HEK293 (cell line): ENCODE results near the gene MVD.
A peak's percentile ranks its signal among the peaks of the same experiment; 100 is the strongest.

Source experiments
- CTCF ChIA-PET: fragments of 350-600 bp; formaldehyde crosslinking; extraction: SDS; loops from one replicate; lab custom pipeline; 2021; ENCODE audit warnings: antibody characterized with exemption; lab: Yijun Ruan, JAX
- POLR2A ChIA-PET: fragments of 300-600 bp; formaldehyde crosslinking; extraction: SDS; loops from one replicate; lab custom pipeline; 2020; ENCODE audit warnings: antibody characterized with exemption, inconsistent platforms; lab: Yijun Ruan, JAX
- H3K27ac ChIP-seq: fragments of 200-500 bp; sonication (Bioruptor generic); 2 replicates; pipeline ENCODE4 v1.5.1; 2014; ENCODE audit warnings: low read depth, low read length, control low read depth, inconsistent platforms; ENCODE audit errors: extremely low read depth
- H3K36me3 ChIP-seq, 2 experiments: fragments of 200-500 bp in 1 of 2; sonication (Bioruptor generic) in 1 of 2; 1 replicate in 1 of 2; 2 replicates in 1 of 2; pipeline ENCODE4 v1.5.1; 2014 to 2017; ENCODE audit warnings: inconsistent platforms in 2 of 2, low read length in 2 of 2; ENCODE audit not compliant: control insufficient read depth in 2 of 2, insufficient read depth in 1 of 2
- H3K4me1 ChIP-seq: fragments of 200-500 bp; sonication (Bioruptor generic); 2 replicates; pipeline ENCODE4 v1.5.1; 2014; ENCODE audit warnings: mild to moderate bottlenecking, low read length, inconsistent platforms; ENCODE audit not compliant: control insufficient read depth, insufficient read depth
- H3K4me3 ChIP-seq: 2 replicates; pipeline ENCODE4 v1.5.1; 2011; ENCODE audit warnings: low read depth, mild to moderate bottlenecking, control low read depth, low read length, moderate library complexity
- H3K9me3 ChIP-seq: fragments of 200-500 bp; sonication (Bioruptor generic); 2 replicates; pipeline ENCODE4 v1.5.1; 2014; ENCODE audit warnings: low read depth, low read length, inconsistent platforms; ENCODE audit not compliant: control insufficient read depth, insufficient read depth
- KLF1 ChIP-seq: fragments of 450-650 bp; formaldehyde crosslinking; IDR thresholded peaks from 2 replicates; pipeline ENCODE4 v1.5.1; 2016; ENCODE audit warnings: missing biosample characterization, missing genetic modification characterization
- MZF1 ChIP-seq: fragments of 450-650 bp; formaldehyde crosslinking; IDR thresholded peaks from 2 replicates; pipeline ENCODE4 v1.5.1; 2017; ENCODE audit warnings: missing biosample characterization, missing genetic modification characterization, borderline replicate concordance
- PRDM1 ChIP-seq: fragments of 450-650 bp; formaldehyde crosslinking; IDR thresholded peaks from 2 replicates; pipeline ENCODE4; 2016; ENCODE audit warnings: missing biosample characterization, missing genetic modification characterization
- SCRT2 ChIP-seq: fragments of 450-650 bp; formaldehyde crosslinking; IDR thresholded peaks from 2 replicates; pipeline ENCODE4 v1.5.1; 2016; ENCODE audit warnings: missing biosample characterization, missing genetic modification characterization
- SP7 ChIP-seq: fragments of 450-650 bp; formaldehyde crosslinking; IDR thresholded peaks from 2 replicates; pipeline ENCODE4 v1.5.1; 2016; ENCODE audit warnings: missing biosample characterization, missing genetic modification characterization
- YY1 ChIP-seq: fragments of 450-650 bp; formaldehyde crosslinking; IDR thresholded peaks from 2 replicates; pipeline ENCODE4 v1.5.1; 2018; ENCODE audit warnings: missing biosample characterization, missing genetic modification characterization
- ZEB2 ChIP-seq: fragments of 450-650 bp; formaldehyde crosslinking; IDR thresholded peaks from 2 replicates; pipeline ENCODE4 v1.5.1; 2016; ENCODE audit warnings: missing biosample characterization, missing genetic modification characterization
- ZNF114 ChIP-seq: fragments of 450-650 bp; formaldehyde crosslinking; IDR thresholded peaks from 2 replicates; pipeline ENCODE4 v1.5.0; 2017; ENCODE audit warnings: missing biosample characterization, missing genetic modification characterization
- ZNF121 ChIP-seq: fragments of 450-650 bp; formaldehyde crosslinking; IDR thresholded peaks from 2 replicates; pipeline ENCODE4 v1.5.1; 2016; ENCODE audit warnings: missing biosample characterization, missing genetic modification characterization
- ZNF155 ChIP-seq: fragments of 450-650 bp; formaldehyde crosslinking; IDR thresholded peaks from 2 replicates; pipeline ENCODE4 v1.5.1; 2016; ENCODE audit warnings: missing biosample characterization, missing genetic modification characterization
- ZNF302 ChIP-seq: fragments of 450-650 bp; formaldehyde crosslinking; IDR thresholded peaks from 2 replicates; pipeline ENCODE4 v1.5.1; 2016; ENCODE audit warnings: missing biosample characterization, missing genetic modification characterization, low read depth
- ZNF335 ChIP-seq: fragments of 450-650 bp; formaldehyde crosslinking; conservative IDR thresholded peaks from 2 replicates; pipeline ENCODE4 v1.5.1; 2016; ENCODE audit warnings: missing biosample characterization, missing genetic modification characterization
- ZNF416 ChIP-seq: fragments of 450-650 bp; formaldehyde crosslinking; IDR thresholded peaks from 2 replicates; pipeline ENCODE4 v1.5.1; 2016; ENCODE audit warnings: missing biosample characterization, missing genetic modification characterization
- ZNF501 ChIP-seq: fragments of 450-650 bp; formaldehyde crosslinking; IDR thresholded peaks from 2 replicates; pipeline ENCODE4 v1.5.1; 2016; ENCODE audit warnings: missing biosample characterization, missing genetic modification characterization
- ZNF549 ChIP-seq: fragments of 450-650 bp; IDR thresholded peaks from 2 replicates; pipeline ENCODE4 v1.5.1; 2018; ENCODE audit warnings: missing biosample characterization, missing genetic modification characterization, mild to moderate bottlenecking, inconsistent platforms, moderate library complexity
- ZNF621 ChIP-seq: fragments of 450-650 bp; formaldehyde crosslinking; IDR thresholded peaks from 2 replicates; pipeline ENCODE4 v1.5.1; 2017; ENCODE audit warnings: missing biosample characterization, missing genetic modification characterization
- ZNF658 ChIP-seq: fragments of 450-650 bp; formaldehyde crosslinking; IDR thresholded peaks from 2 replicates; pipeline ENCODE4; 2016; ENCODE audit warnings: missing biosample characterization, missing genetic modification characterization
- ZNF837 ChIP-seq: fragments of 450-650 bp; formaldehyde crosslinking; IDR thresholded peaks from 2 replicates; pipeline ENCODE4 v1.5.1; 2016; ENCODE audit warnings: missing biosample characterization, missing genetic modification characterization
- ZSCAN23 ChIP-seq: fragments of 450-650 bp; formaldehyde crosslinking; IDR thresholded peaks from 2 replicates; pipeline ENCODE4 v1.5.1; 2016; ENCODE audit warnings: missing biosample characterization, missing genetic modification characterization
- TF ChIP-seq, protein P1 (sequence below): fragments of 450-650 bp; formaldehyde crosslinking; IDR thresholded peaks from 2 replicates; pipeline ENCODE4 v1.5.0; 2017; ENCODE audit warnings: missing biosample characterization, missing genetic modification characterization, borderline replicate concordance
- TF ChIP-seq, protein P2 (sequence below): fragments of 450-650 bp; formaldehyde crosslinking; IDR thresholded peaks from 2 replicates; pipeline ENCODE4 v1.5.1; 2016; ENCODE audit warnings: missing biosample characterization, missing genetic modification characterization
- TF ChIP-seq, protein P3 (sequence below): fragments of 450-650 bp; formaldehyde crosslinking; IDR thresholded peaks from 2 replicates; pipeline ENCODE4 v1.5.1; 2016; ENCODE audit warnings: missing biosample characterization, missing genetic modification characterization
- TF ChIP-seq, protein P4 (sequence below): fragments of 450-650 bp; formaldehyde crosslinking; optimal IDR thresholded peaks from 2 replicates; pipeline ENCODE3; 2016; ENCODE audit warnings: missing biosample characterization, mild to moderate bottlenecking, missing genetic modification characterization
- TF ChIP-seq, protein P5 (sequence below): fragments of 450-650 bp; formaldehyde crosslinking; IDR thresholded peaks from 2 replicates; pipeline ENCODE4 v1.5.1; 2017; ENCODE audit warnings: missing biosample characterization, missing genetic modification characterization

Gene MVD

DNA sequence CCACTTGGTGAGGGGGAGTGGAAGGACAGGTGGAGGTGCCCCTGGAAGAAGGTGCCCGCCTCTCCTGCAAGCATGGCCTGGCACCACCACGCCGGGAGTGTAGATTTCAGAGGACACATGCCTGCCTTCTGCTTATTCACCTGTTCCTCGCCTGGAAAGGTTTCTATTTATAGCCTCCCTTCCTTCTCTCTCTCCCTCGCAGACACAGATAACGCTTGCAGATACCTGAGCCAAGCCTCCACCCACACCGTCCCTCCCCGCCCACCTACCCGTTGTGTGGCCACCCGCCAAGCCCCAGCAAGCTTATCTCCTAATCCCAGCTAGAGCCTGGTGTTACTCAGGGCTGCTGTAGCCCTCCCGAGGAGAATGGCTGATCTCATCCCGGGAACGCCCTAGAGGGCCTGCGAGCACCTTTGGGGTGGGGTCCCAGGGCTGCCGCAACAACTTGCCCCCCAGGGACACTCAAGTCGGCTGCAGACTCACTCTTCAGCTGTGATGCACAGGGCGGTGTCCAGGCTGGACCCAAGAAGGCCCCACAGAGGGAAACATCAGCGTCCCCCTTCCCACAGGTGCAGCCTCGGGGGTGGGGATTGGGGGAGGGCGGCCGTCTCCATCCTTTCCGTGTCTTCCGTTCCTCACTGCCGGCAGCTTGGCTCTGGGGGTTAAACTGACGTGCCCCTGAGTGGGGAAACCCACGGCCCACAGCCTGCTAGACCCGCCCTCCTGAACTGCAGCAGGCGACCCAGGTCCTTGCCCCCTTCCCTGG lies 25.3 kb upstream of the MVD start (continued):
- no peak for TF ChIP-seq ZNF501
- no peak for TF ChIP-seq ZNF302 (tag by site-specific recombination)
- TF ChIP-seq, protein P1, sequence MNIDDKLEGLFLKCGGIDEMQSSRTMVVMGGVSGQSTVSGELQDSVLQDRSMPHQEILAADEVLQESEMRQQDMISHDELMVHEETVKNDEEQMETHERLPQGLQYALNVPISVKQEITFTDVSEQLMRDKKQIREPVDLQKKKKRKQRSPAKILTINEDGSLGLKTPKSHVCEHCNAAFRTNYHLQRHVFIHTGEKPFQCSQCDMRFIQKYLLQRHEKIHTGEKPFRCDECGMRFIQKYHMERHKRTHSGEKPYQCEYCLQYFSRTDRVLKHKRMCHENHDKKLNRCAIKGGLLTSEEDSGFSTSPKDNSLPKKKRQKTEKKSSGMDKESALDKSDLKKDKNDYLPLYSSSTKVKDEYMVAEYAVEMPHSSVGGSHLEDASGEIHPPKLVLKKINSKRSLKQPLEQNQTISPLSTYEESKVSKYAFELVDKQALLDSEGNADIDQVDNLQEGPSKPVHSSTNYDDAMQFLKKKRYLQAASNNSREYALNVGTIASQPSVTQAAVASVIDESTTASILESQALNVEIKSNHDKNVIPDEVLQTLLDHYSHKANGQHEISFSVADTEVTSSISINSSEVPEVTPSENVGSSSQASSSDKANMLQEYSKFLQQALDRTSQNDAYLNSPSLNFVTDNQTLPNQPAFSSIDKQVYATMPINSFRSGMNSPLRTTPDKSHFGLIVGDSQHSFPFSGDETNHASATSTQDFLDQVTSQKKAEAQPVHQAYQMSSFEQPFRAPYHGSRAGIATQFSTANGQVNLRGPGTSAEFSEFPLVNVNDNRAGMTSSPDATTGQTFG (tag by site-specific recombination) = no peak
- TF ChIP-seq, protein P2, sequence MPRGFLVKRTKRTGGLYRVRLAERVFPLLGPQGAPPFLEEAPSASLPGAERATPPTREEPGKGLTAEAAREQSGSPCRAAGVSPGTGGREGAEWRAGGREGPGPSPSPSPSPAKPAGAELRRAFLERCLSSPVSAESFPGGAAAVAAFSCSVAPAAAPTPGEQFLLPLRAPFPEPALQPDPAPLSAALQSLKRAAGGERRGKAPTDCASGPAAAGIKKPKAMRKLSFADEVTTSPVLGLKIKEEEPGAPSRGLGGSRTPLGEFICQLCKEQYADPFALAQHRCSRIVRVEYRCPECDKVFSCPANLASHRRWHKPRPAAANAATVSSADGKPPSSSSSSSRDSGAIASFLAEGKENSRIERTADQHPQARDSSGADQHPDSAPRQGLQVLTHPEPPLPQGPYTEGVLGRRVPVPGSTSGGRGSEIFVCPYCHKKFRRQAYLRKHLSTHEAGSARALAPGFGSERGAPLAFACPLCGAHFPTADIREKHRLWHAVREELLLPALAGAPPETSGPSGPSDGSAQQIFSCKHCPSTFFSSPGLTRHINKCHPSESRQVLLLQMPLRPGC (tag by site-specific recombination) = no peak
- no peak for TF ChIP-seq ZNF335
- no peak for TF ChIP-seq ZSCAN23 (tag by site-specific recombination)
- TF ChIP-seq, protein P3, sequence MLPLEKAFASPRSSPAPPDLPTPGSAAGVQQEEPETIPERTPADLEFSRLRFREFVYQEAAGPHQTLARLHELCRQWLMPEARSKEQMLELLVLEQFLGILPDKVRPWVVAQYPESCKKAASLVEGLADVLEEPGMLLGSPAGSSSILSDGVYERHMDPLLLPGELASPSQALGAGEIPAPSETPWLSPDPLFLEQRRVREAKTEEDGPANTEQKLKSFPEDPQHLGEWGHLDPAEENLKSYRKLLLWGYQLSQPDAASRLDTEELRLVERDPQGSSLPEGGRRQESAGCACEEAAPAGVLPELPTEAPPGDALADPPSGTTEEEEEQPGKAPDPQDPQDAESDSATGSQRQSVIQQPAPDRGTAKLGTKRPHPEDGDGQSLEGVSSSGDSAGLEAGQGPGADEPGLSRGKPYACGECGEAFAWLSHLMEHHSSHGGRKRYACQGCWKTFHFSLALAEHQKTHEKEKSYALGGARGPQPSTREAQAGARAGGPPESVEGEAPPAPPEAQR = no peak
- TF ChIP-seq ZNF416 = no peak
- no peak for TF ChIP-seq ZNF549
- no peak for TF ChIP-seq ZNF114
- TF ChIP-seq SCRT2 (tag by site-specific recombination) = peak; percentile 60; the same call in 1 of the 2 replicates
- TF ChIP-seq MZF1 = no peak
- TF ChIP-seq ZNF621 (tag by site-specific recombination) = no peak
- TF ChIP-seq YY1 (tag by site-specific recombination) = no peak
- no peak for TF ChIP-seq ZNF837
- TF ChIP-seq, protein P4, sequence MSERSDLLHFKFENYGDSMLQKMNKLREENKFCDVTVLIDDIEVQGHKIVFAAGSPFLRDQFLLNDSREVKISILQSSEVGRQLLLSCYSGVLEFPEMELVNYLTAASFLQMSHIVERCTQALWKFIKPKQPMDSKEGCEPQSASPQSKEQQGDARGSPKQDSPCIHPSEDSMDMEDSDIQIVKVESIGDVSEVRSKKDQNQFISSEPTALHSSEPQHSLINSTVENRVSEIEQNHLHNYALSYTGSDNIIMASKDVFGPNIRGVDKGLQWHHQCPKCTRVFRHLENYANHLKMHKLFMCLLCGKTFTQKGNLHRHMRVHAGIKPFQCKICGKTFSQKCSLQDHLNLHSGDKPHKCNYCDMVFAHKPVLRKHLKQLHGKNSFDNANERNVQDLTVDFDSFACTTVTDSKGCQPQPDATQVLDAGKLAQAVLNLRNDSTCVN (tag by site-specific recombination) = peak; percentile 10
- TF ChIP-seq ZNF658 (tag by site-specific recombination) = no peak
- peak; percentile 63; the same call in 1 of the 2 replicates for TF ChIP-seq SP7 (tag by site-specific recombination)
- peak; percentile 48; the same call in 1 of the 2 replicates for TF ChIP-seq ZEB2 (tag by site-specific recombination)
- TF ChIP-seq ZNF155 (tag by site-specific recombination) = no peak
- TF ChIP-seq KLF1 = peak; percentile 99
- TF ChIP-seq PRDM1 (tag by site-specific recombination) = no peak

DNA sequence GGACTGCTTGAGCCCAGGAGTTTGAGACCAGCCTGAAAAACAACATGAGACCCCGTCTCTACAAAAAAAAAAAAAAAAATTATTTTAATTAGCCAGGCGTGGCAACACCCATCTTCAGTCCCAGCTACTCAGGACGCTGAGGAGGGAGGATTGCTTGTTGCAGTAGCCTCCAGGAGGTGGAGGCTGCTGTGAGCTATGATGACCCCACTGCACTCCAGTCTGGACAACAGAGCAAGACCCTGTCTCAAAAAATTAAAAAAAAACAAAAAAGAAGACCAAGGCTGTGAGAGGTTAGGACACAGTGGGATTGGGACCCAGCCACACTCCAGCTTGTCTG lies 24.8 kb upstream of the MVD start:
- Histone ChIP-seq H3K36me3 (no peaks in the 10 kb centered on the region), H3K27ac (no peak overlapping the region), H3K9me3 (no peaks in the 10 kb centered on the region), H3K4me3 (no peak overlapping the region), H3K4me1 (peaks cover 9% of the 10 kb centered on the region; the same call in 1 of the 2 replicates)
- ChIA-PET POLR2A (interaction anchor here (0.6 to 1.4 kb wide), 4 partner anchors 25 to 270 kb away, joined by 3 to 7 read pairs (median 4); partner anchors contain the start of gene MVD), CTCF (interaction anchor here (0.6 to 1.5 kb wide), 6 partner anchors 12 to 838 kb away, joined by 3 to 9 read pairs (median 3); no protein-coding TSS in a partner anchor)
- TF ChIP-seq, protein P5, sequence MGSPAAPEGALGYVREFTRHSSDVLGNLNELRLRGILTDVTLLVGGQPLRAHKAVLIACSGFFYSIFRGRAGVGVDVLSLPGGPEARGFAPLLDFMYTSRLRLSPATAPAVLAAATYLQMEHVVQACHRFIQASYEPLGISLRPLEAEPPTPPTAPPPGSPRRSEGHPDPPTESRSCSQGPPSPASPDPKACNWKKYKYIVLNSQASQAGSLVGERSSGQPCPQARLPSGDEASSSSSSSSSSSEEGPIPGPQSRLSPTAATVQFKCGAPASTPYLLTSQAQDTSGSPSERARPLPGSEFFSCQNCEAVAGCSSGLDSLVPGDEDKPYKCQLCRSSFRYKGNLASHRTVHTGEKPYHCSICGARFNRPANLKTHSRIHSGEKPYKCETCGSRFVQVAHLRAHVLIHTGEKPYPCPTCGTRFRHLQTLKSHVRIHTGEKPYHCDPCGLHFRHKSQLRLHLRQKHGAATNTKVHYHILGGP (tag by site-specific recombination) = no peak
- TF ChIP-seq ZNF121 (tag by site-specific recombination) = peak; percentile 97
